K562 (cell line): ENCODE data around the gene PPP1R12B. TPM values are rescaled to one million over a fixed set of nuclear protein-coding genes. Genes with fewer than 3 reads are reported as not detected.

Experiments
- CC2D1A ChIP-seq: fragments of 450-650 bp; IDR thresholded peaks from 2 replicates; pipeline ENCODE4 v1.6.1; 2017; ENCODE audit warnings: mild to moderate bottlenecking
- CCNT2 ChIP-seq: IDR thresholded peaks from 2 replicates; pipeline ENCODE4 v1.6.1; 2011; ENCODE audit warnings: borderline replicate concordance, low read depth, mild to moderate bottlenecking, moderate library complexity, mixed read lengths, low read length; ENCODE audit not compliant: insufficient read length; ENCODE audit errors: extremely low read depth
- CREB3 ChIP-seq: fragments of 450-650 bp; conservative IDR thresholded peaks from 2 replicates; pipeline ENCODE4 v1.6.1; 2016; ENCODE audit warnings: missing genetic modification characterization, low read depth, mild to moderate bottlenecking, missing compliant biosample characterization, moderate library complexity
- CUX1 ChIP-seq: fragments of 200-800 bp; sonication (Bioruptor generic); IDR thresholded peaks from 2 replicates; pipeline ENCODE4 v1.6.1; 2016; ENCODE audit warnings: missing genetic modification characterization, missing compliant biosample characterization
- ETV1 ChIP-seq: fragments of 450-650 bp; conservative IDR thresholded peaks from 2 replicates; pipeline ENCODE4 v1.6.1; 2016; ENCODE audit warnings: missing genetic modification characterization, control low read depth, low read depth, missing compliant biosample characterization
- KHSRP ChIP-seq: fragments of 450-650 bp; IDR thresholded peaks from 2 replicates; pipeline ENCODE4 v1.6.1; 2017
- MITF ChIP-seq: IDR thresholded peaks from 2 replicates; pipeline ENCODE4 v1.6.1; 2014; ENCODE audit warnings: antibody characterized with exemption
- MNT ChIP-seq, 2 experiments: fragments of 450-650 bp; conservative IDR thresholded peaks; 2 replicates each; pipeline ENCODE4 v1.6.1; 2017; ENCODE audit warnings: mild to moderate bottlenecking in 2 of 2, moderate library complexity in 2 of 2
- NFE2 ChIP-seq: IDR thresholded peaks from 2 replicates; pipeline ENCODE4 v1.6.1; 2014; ENCODE audit warnings: antibody characterized with exemption, low read depth
- NFIX ChIP-seq: fragments of 250-450 bp; sonication (Bioruptor Pico); IDR thresholded peaks from 2 replicates; pipeline ENCODE4 v1.4.0; 2020; ENCODE audit warnings: low read depth, mild to moderate bottlenecking, moderate library complexity
- POLR2A ChIP-seq: fragments of 450-650 bp; conservative IDR thresholded peaks from 2 replicates; pipeline ENCODE4 v1.6.1; 2016
- SOX6 ChIP-seq: fragments of 450-650 bp; IDR thresholded peaks from 2 replicates; pipeline ENCODE4 v1.6.1; 2014; ENCODE audit warnings: mild to moderate bottlenecking
- TAF9B ChIP-seq: fragments of 450-650 bp; IDR thresholded peaks from 2 replicates; pipeline ENCODE4 v1.6.1; 2018; ENCODE audit warnings: mild to moderate bottlenecking; ENCODE audit not compliant: partially characterized antibody
- polyA plus RNA-seq, 8 experiments: library from polyadenylated mRNA; depleted of rRNA in 4 of 8; stranded (reverse) in 5 of 8; unstranded in 3 of 8; fragments of >200 nt; fragmentation: Nextera tagmentation in 2 of 8; fragmentation: Illumina TruSeq in 1 of 8; extraction: Ambion mirVana in 2 of 8; extraction: Trizol in 1 of 8; gene quantifications; 2 replicates each; pipeline versions ENCODE4 v1.2.1 to v1.2.3, GENCODE V29; 2011 to 2014; ENCODE audit warnings: inconsistent platforms in 1 of 8, missing spikeins in 1 of 8
- total RNA-seq, 7 experiments: library from RNA; depleted of rRNA in 6 of 7; stranded (reverse); fragments of >200 nt in 6 of 7; fragmentation: Illumina TruSeq in 2 of 7; extraction: Trizol in 2 of 7; gene quantifications; 2 replicates each; pipeline versions ENCODE4 v1.2.1 to v1.2.3, GENCODE V29; 2011 to 2021; ENCODE audit warnings: low replicate concordance in 1 of 7
- TF ChIP-seq, protein P1 (sequence below): fragments of 450-650 bp; formaldehyde crosslinking; IDR thresholded peaks from 2 replicates; pipeline ENCODE4 v1.4.0; 2022; ENCODE audit warnings: mild to moderate bottlenecking, moderate library complexity

The PPP1R12B gene
- total and polyA plus RNA-seq, 9 of the 15 experiments (the other 6 are each of a cell fraction or from before 2014, with no cell fraction given) = 0.73 to 16.9 (median 13.6) TPM

- TF ChIP-seq ETV1 (peak; percentile 92), CC2D1A (peak; percentile 91), TAF9B (peak; percentile 89), CCNT2 (peak; percentile 89), MITF (0 out of 2 replicates have a peak, but pooled peaks have one; percentile 22), NFIX (0 out of 2 replicates have a peak, but pooled peaks have one; percentile 21), SOX6 (peak; percentile 92), CUX1 (CRISPR knock-in tag) (no peak), CREB3 (no peak), POLR2A (0 out of 2 replicates have a peak, but pooled peaks have one; percentile 41), MNT (conservative IDR thresholded peaks at IDR 0.05) (peak; percentile 55 to 67; a peak in 3 of 4 replicates), NFE2 (peak; percentile 75), KHSRP (peak; percentile 74)
- TF ChIP-seq, protein P1, sequence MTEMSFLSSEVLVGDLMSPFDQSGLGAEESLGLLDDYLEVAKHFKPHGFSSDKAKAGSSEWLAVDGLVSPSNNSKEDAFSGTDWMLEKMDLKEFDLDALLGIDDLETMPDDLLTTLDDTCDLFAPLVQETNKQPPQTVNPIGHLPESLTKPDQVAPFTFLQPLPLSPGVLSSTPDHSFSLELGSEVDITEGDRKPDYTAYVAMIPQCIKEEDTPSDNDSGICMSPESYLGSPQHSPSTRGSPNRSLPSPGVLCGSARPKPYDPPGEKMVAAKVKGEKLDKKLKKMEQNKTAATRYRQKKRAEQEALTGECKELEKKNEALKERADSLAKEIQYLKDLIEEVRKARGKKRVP (CRISPR knock-in tag) = peak; percentile 14; the same call in 1 of the 2 replicates
Observed at GRCh38 chr1:202553560-202554038, 205.1 kb downstream of the PPP1R12B start (continued).
